Measurements from ENCODE around the gene BCCIP.

GRCh38 chr10:125797994-125798662 lies 25.2 kb upstream of the BCCIP start:
- TF ChIP-seq, protein P1, sequence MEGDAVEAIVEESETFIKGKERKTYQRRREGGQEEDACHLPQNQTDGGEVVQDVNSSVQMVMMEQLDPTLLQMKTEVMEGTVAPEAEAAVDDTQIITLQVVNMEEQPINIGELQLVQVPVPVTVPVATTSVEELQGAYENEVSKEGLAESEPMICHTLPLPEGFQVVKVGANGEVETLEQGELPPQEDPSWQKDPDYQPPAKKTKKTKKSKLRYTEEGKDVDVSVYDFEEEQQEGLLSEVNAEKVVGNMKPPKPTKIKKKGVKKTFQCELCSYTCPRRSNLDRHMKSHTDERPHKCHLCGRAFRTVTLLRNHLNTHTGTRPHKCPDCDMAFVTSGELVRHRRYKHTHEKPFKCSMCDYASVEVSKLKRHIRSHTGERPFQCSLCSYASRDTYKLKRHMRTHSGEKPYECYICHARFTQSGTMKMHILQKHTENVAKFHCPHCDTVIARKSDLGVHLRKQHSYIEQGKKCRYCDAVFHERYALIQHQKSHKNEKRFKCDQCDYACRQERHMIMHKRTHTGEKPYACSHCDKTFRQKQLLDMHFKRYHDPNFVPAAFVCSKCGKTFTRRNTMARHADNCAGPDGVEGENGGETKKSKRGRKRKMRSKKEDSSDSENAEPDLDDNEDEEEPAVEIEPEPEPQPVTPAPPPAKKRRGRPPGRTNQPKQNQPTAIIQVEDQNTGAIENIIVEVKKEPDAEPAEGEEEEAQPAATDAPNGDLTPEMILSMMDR (IDR thresholded peaks at IDR 0.05; ENCODE audit: control extremely low read depth in 1 of 3, insufficient read depth in 1 of 3, low read depth in 1 of 3, low read length in 3 of 3): no peak
- no peak for TF ChIP-seq POLR2A (IDR thresholded peaks at IDR 0.05; ENCODE audit: control extremely low read depth in 1 of 2, low read depth in 2 of 2, low read length in 2 of 2)
- no peak for TF ChIP-seq POLR2AphosphoS5 (IDR thresholded peaks at IDR 0.05; ENCODE audit: low read depth, low read length)
- no peak for TF ChIP-seq RXRA (IDR thresholded peaks at IDR 0.05; ENCODE audit: insufficient read depth, low read depth, low read length)

Data from H1 (cell line).